ENCODE results near the gene KRT7.

- TF ChIP-seq POLR2A (IDR thresholded peaks at IDR 0.05; ENCODE audit: low read length) (no peak), GATA1 (IDR thresholded peaks at IDR 0.05; ENCODE audit: low read depth, low read length) (no peak)
Observed at GRCh38 chr12:52267266-52267665, 34.2 kb downstream of the KRT7 start.
